A673 (cell line): ENCODE data around the gene TIGD3.

Experiments
- CTCF ChIP-seq: fragments of 300-800, 200-600 bp; sonication (generic); conservative IDR thresholded peaks from 2 replicates; pipeline ENCODE4 v1.5.1; 2017; ENCODE audit warnings: low read depth, mild to moderate bottlenecking, antibody characterized with exemption, low read length, moderate library complexity, mixed read lengths
- EZH2 ChIP-seq: fragments of 200-600 bp; sonication (generic); IDR thresholded peaks from 2 replicates; pipeline ENCODE4 v1.6.1; 2017; ENCODE audit warnings: borderline replicate concordance, low read depth, mild to moderate bottlenecking, mixed read lengths, antibody characterized with exemption, low read length; ENCODE audit not compliant: poor library complexity, severe bottlenecking

GRCh38 chr11:65381716-65382032 is 27.1 kb downstream of the TIGD3 start:
- no peak for TF ChIP-seq CTCF
- TF ChIP-seq EZH2 = no peak
